22Rv1 (cell line): ENCODE measurements around the gene MAP4K1.

Experiments
- CTCF ChIP-seq: fragments of 450-650 bp; IDR thresholded peaks from 2 replicates; pipeline ENCODE4 v1.5.1; 2017; ENCODE audit warnings: mild to moderate bottlenecking
- ZFX ChIP-seq: fragments of 450-650 bp; IDR thresholded peaks from 2 replicates; pipeline ENCODE4 v1.6.1; 2017; ENCODE audit warnings: antibody characterized with exemption, borderline replicate concordance

- TF ChIP-seq CTCF (no peak), ZFX (no peak)
Observed at GRCh38 chr19:38562096-38562495, 55.7 kb downstream of the MAP4K1 start.
